Hepatocyte (in vitro differentiated cells): ENCODE measurements around the gene SLC38A7. TPM values are rescaled to one million over a fixed set of nuclear protein-coding genes. Genes with fewer than 3 reads are reported as not detected.

ENCODE experiments used
- DNase-seq: peaks from one replicate; pipeline ENCODE4 v3.0.0-alpha.2; 2016; ENCODE audit warnings: low spot score
- H2AFZ ChIP-seq: fragments of 200-600 bp; sonication (generic); 2 replicates; pipeline ENCODE4 v1.6.0; 2016; ENCODE audit warnings: antibody characterized with exemption, mild to moderate bottlenecking
- H3K27ac ChIP-seq: fragments of 200-600 bp; sonication (generic); 2 replicates; pipeline ENCODE4 v1.5.1; 2016; ENCODE audit warnings: mild to moderate bottlenecking
- H3K27me3 ChIP-seq: fragments of 200-600 bp; sonication (generic); 2 replicates; pipeline ENCODE4 v1.6.1; 2016
- H3K36me3 ChIP-seq: fragments of 200-600 bp; sonication (generic); replicated peaks from 2 replicates; pipeline ENCODE4 v1.5.1; 2016; ENCODE audit warnings: low read depth; ENCODE audit not compliant: insufficient read depth
- H3K4me1 ChIP-seq: fragments of 200-600 bp; sonication (generic); 2 replicates; pipeline ENCODE4 v1.5.1; 2016; ENCODE audit warnings: mild to moderate bottlenecking, moderate library complexity; ENCODE audit not compliant: insufficient read depth
- H3K4me2 ChIP-seq: fragments of 200-600 bp; sonication (generic); 2 replicates; pipeline ENCODE4 v1.6.0; 2016
- H3K4me3 ChIP-seq: fragments of 200-600 bp; sonication (generic); 2 replicates; pipeline ENCODE4 v1.5.1; 2016; ENCODE audit warnings: mild to moderate bottlenecking
- H3K79me2 ChIP-seq: fragments of 200-600 bp; sonication (generic); 2 replicates; pipeline ENCODE4 v1.6.0; 2017; ENCODE audit warnings: mild to moderate bottlenecking
- H3K9me2 ChIP-seq: fragments of 200-600 bp; sonication (generic); replicated peaks from 2 replicates; pipeline ENCODE4 v1.6.0; 2017; ENCODE audit warnings: mild to moderate bottlenecking; ENCODE audit not compliant: insufficient read depth
- H3K9me3 ChIP-seq: fragments of 200-600 bp; sonication (generic); 2 replicates; pipeline ENCODE4 v1.5.1; 2016; ENCODE audit warnings: low read depth, mild to moderate bottlenecking
- H4K20me1 ChIP-seq: fragments of 200-600 bp; sonication (generic); 2 replicates; pipeline ENCODE4 v1.6.0; 2016; ENCODE audit warnings: mild to moderate bottlenecking; ENCODE audit not compliant: insufficient read depth, poor library complexity, severe bottlenecking
- CTCF ChIP-seq: fragments of 200-600 bp; sonication (generic); IDR thresholded peaks from 2 replicates; pipeline ENCODE4 v1.5.1; 2016; ENCODE audit warnings: antibody characterized with exemption, mild to moderate bottlenecking; ENCODE audit not compliant: poor library complexity
- EZH2 ChIP-seq: fragments of 200-600 bp; sonication (generic); IDR thresholded peaks from 2 replicates; pipeline ENCODE4 v1.6.1; 2016; ENCODE audit warnings: antibody characterized with exemption, mild to moderate bottlenecking, borderline replicate concordance
- EZH2phosphoT487 ChIP-seq: fragments of 200-600 bp; sonication (generic); IDR thresholded peaks from one replicate; pipeline ENCODE4 v1.6.1; 2018; ENCODE audit warnings: antibody characterized with exemption, mild to moderate bottlenecking, low read depth, moderate library complexity; ENCODE audit not compliant: unreplicated experiment, severe bottlenecking
- WGBS: methylation state at CpG from one replicate; pipeline ENCODE4 v1.1.6; 2016; ENCODE audit warnings: low lambda C conversion rate; ENCODE audit errors: missing lambda C conversion rate; 5-methylcytosine and 5-hydroxymethylcytosine counted together
- polyA plus RNA-seq: library from polyadenylated mRNA; unstranded; fragments of >200 nt; fragmentation: Nextera tagmentation; extraction: Ambion mirVana; gene quantifications from 2 replicates; pipeline ENCODE4 v1.2.1, GENCODE V29; 2016
- total RNA-seq: library from RNA; depleted of rRNA; stranded (reverse); fragments of >200 nt; gene quantifications from 2 replicates; pipeline ENCODE4 v1.2.3, GENCODE V29; 2014

Gene SLC38A7
- total and polyA plus RNA-seq, 2 experiments from 2014 or later = 32.5 to 36.7 TPM

GRCh38 chr16:58732545-58733247, 48.1 kb upstream of the SLC38A7 start:
- Histone ChIP-seq H3K27me3 (no peaks in the 10 kb centered on the region), H3K9me3 (no peaks in the 10 kb centered on the region), H3K79me2 (peaks cover 61% of the 10 kb centered on the region), H3K36me3 (no peaks in the 10 kb centered on the region), H3K4me3 (peak overlapping the region; percentile 75), H3K27ac (peak overlapping the region; percentile 78), H3K4me1 (peaks cover 9% of the 10 kb centered on the region), H4K20me1 (peaks cover 22% of the 10 kb centered on the region), H2AFZ (peak overlapping the region; percentile 96), H3K9me2 (no peaks in the 10 kb centered on the region), H3K4me2 (peak overlapping the region; percentile 96)
- TF ChIP-seq EZH2 (no peak), CTCF (no peak), EZH2phosphoT487 (no peak)
- DNase-seq = no peak
- 52% methylated on average over 9 of the region's 9 CpGs for WGBS

GRCh38 chr16:58730724-58731370, 46.3 kb upstream of the SLC38A7 start:
- DNase-seq = no peak
- TF ChIP-seq CTCF = no peak
- Histone ChIP-seq H3K9me2 (no peaks in the 10 kb centered on the region), H3K4me3 (no peak overlapping the region), H3K27ac (no peak overlapping the region), H3K4me2 (no peak overlapping the region), H3K36me3 (no peaks in the 10 kb centered on the region), H3K27me3 (no peaks in the 10 kb centered on the region), H3K9me3 (no peaks in the 10 kb centered on the region), H3K4me1 (peaks cover 9% of the 10 kb centered on the region), H4K20me1 (peaks cover 27% of the 10 kb centered on the region), H2AFZ (no peak overlapping the region), H3K79me2 (peaks cover 75% of the 10 kb centered on the region)
- 82% methylated on average over 11 of the region's 11 CpGs for WGBS

GRCh38 chr16:58727796-58728568, 43.4 kb upstream of the SLC38A7 start:
- 87% methylated on average over 9 of the region's 9 CpGs for WGBS
- H4K20me1 ChIP-seq = peaks cover 27% of the 10 kb centered on the region

More at GRCh38 chr16:58727796-58728568, 43.4 kb upstream of the SLC38A7 start:
- Histone ChIP-seq H3K9me3 (no peaks in the 10 kb centered on the region), H3K27me3 (no peaks in the 10 kb centered on the region), H3K4me1 (peaks cover 8% of the 10 kb centered on the region), H2AFZ (no peak overlapping the region), H3K79me2 (peaks cover 75% of the 10 kb centered on the region), H3K36me3 (no peaks in the 10 kb centered on the region), H3K4me3 (no peak overlapping the region), H3K4me2 (no peak overlapping the region), H3K27ac (no peak overlapping the region), H3K9me2 (no peaks in the 10 kb centered on the region)
- no peak for DNase-seq
- TF ChIP-seq EZH2 (no peak), CTCF (no peak), EZH2phosphoT487 (no peak)
